HL-60/S4 treated with retinoic acid at 250 ng/mL for 4 days and 3 days (cell line): Measurements from ENCODE around the gene NTNG2.

Experiments
- in situ Hi-C: fragments of 300-500 bp; cut with MboI; formaldehyde crosslinking; loops from 2 replicates; pipeline ENCODE4 v1.7.0; 2022; ENCODE audit warnings: low sequenced_read_pairs

NTNG2 gene

DNA sequence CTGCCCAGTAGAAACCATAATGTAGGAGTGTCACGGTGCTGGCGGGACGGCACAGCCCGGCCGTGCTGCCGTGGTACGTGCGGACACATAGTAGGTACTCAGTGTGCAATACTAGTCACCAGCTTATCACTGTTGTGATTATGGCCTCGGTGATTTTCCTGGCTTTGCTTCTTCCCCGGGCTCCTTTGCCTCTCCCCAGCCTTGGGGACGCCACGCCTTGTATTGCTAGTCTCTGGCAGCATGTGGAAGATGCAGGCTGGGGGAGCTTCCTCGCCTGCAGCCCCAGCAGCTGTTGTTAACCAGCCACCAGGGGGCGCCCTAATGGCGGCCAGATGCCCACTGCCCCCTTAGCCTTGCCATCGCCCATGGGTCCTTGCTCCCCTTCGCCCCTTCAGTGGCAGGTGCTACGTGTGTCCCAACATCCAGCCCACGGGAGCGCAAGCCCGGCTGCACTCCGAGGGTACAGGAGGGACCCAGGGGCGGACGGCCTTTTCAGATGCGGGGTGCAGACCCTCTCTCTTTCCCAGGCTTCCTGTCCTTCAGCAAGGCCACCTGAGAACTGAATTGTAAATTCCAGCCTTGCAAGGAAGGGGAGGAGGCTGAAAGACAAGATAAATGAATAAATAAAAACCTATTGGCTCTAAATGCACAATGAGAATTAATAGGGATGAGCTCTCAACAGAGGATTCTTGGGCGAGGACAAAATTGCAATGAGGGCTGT lies 8.0 kb downstream of the NTNG2 start:
- in situ Hi-C loops = loop anchor here (10.0 kb wide), 1 partner anchor 65 kb away; no protein-coding TSS in a partner anchor

DNA sequence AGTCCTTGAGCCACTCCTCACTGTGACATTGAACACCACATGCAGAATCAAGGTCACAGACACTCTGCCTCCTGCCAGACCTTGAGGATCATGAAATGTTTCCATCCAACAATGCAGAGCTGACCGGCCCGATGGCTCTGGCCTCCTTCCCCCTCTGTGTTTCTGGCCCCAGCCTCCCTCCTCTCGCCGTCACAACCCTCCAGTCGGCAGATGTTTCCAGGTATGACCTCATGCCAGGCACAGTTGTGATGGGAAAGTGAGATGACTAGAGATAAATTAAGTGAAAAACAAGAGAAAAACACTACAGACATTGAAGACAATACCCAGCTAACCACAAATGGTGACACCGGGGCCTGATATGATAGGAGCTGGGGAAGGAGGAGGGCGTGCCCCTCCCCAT lies 9.8 kb downstream of the NTNG2 start:
- in situ Hi-C loops = loop anchor here (10.0 kb wide), 1 partner anchor 63 kb away; no protein-coding TSS in a partner anchor

DNA sequence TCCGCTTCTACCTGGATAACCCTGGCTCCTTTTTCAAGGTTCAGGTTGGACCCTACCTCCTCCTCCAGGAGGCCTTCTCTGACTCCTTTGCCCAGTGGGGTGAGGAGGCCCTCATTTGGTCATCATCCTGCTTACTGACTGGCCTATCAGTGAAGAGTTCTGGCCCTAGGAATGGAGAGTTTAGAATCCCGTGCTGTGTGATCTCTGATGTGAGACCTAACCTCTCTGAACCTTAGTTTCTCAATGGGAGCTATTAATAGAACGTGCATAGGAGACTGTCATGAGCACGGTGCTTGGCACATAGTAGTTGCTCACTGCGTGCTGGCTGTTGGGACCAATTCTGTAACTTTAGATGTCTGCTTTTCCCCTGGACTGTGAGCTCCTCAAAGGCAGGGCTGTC lies 10.3 kb downstream of the NTNG2 start:
- in situ Hi-C loops = loop anchor here (10.0 kb wide), 1 partner anchor 63 kb away; no protein-coding TSS in a partner anchor

DNA sequence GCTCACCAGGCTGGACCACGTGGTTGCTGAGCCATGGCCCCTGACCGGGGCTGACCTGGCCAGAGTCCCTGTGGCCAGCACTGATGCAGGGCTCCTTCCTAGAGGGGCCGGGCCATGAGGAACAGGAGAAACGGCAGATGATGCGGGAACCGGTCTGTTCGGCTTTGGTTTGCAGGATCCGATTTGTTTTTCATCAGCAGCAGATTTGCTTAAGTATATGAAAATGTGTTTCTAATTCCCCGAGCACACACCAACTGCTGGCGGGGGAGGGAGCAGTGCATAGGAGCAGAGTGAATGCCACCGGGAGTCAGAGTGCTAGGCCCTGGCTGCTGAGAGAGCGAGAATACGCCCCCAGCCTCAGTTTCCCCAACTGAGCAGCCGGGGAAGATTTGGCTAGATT lies 13.6 kb downstream of the NTNG2 start:
- in situ Hi-C loops = loop anchor here (10.0 kb wide), 1 partner anchor 59 kb away; no protein-coding TSS in a partner anchor

DNA sequence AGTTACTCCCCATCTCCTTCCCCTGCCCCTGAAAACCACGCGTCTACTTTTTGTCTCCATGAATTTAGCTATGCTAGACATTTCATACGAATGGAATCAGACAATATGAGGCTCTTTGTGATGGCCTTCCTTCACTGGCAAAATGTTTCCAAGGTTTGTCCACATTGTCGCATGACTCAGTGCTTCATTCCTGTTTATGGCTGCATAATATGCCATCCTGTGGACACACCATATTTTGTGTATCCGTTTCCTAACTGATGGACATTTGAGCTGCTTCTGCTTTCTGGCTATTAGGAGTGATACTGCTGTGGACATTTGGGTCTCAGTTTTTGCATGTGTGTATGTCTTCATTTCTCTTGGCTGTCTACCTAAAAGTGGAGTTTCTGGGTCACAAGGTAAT lies 14.5 kb downstream of the NTNG2 start:
- in situ Hi-C loops = loop anchor here (10.0 kb wide), 1 partner anchor 58 kb away; no protein-coding TSS in a partner anchor

DNA sequence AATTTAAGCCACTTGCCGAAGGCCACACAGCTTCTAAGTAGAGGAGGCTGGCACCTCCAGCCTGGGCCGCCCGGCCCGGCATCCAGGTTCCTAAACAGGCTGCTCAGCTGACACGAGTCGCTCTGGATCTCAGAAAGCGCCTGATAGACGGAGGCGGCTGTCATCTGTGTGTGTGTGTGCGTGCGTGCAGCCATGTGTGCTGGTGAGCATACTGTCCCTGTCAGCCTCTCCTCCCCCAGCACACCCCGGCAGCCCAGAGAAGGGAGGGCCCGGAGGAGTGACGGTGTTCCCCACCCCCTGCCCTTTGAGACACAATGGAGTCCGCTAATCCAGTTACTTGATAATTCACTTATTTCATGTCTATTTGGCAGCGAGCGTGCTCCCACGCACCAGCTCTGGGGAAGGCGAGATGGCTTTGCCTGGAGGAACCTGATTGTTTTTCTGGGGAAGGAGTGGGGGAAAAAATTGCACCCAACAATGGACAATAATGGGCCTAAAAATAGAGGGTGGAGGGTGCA lies 20.0 kb downstream of the NTNG2 start:
- in situ Hi-C loops = no loop called here

DNA sequence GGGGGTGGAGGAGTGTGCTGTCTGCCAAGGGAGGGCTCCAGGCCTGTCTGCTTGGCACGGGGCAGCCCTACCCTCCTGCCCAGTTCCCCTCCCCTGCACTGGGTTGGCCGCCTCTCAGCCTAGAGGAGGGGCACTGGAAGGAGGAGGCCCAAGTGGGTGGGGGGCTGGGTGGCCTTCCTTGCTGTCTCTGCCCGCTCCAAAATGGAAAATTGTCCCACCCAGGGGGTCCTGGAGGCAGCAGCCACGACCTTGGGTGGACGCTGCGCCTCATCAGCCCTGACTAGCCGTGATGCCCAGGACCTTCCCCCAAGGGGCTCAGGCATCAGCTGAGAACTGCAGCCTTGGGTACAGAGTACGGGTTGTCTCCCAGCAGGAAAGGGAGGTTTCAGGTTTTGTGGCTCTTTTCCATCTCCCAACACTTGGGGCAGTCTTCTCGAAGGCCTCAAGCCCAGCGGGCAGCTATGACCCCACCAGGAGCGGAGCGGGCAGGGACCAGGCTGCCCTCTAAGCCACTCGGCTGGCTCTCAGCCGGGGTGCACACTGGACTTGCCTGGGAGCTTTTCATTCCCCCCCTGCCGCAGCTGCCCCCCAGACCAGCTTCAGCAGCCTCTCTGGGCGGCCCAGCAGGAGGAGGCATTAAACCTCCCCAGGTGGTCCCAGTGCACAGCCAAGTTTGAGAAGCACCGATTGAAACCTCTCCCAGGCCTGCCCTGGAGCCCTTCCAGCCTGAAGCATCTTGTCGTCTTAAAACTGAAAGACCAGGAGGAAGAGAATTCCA lies 20.6 kb downstream of the NTNG2 start:
- in situ Hi-C loops = no loop called here

DNA sequence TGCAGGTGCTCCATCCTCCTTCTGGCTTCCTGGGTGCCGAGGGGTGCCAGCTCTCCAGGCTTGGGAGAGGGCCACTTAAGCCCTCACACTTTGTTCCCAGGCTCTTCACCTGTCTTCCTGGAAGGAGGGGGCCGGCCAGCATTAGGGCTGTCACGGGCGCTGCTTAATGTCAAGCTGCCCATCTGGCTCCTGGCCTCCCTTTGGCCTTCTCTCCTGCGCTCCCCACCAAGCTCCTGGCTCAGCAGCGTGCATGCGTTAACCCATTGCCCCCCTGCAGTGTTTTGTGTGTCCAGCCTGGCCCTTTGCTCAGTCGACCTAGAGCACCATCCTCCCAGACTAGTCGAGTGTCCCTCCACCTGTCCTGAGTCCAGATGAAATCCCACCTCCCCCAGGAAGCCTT lies 21.3 kb downstream of the NTNG2 start:
- in situ Hi-C loops = no loop called here

DNA sequence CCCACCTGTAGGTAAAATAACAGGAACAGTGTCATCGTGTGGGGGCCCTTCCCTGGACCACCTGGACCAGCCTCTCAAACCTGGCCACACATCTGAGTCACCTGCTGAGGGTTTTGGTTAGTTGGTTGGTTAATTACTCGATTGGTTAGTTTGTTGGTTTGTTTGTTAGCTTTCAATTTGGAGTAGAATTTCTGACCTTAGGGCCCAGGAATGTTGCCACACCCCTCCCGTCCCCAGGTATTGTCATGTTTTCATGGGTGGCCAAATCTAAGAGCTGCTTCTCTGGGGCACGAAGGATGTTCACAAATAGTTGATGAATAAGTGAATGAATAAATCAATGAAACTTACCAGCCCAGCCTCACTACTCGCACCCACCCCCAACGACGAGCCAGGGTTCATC lies 21.9 kb downstream of the NTNG2 start:
- in situ Hi-C loops = no loop called here

DNA sequence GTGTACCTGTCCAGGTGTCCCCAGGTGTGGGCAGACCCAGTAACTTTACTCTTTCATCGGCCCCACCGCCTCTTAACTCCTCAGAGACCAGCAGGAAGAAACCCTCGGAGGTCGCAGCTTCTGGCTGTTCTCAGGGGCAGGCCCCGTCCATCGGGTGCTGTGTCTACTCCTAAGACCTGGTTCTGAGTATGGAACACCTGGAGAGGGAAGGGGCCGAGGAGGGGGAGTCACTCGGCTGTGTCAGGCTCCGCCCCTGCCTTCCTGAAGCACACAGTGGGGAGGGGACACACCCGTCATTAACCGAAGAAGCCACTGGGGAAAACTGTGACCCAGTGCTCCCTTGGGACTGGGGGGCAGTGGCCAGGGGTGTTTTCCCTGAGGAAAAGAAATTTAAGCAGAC lies 22.3 kb downstream of the NTNG2 start:
- in situ Hi-C loops = no loop called here

DNA sequence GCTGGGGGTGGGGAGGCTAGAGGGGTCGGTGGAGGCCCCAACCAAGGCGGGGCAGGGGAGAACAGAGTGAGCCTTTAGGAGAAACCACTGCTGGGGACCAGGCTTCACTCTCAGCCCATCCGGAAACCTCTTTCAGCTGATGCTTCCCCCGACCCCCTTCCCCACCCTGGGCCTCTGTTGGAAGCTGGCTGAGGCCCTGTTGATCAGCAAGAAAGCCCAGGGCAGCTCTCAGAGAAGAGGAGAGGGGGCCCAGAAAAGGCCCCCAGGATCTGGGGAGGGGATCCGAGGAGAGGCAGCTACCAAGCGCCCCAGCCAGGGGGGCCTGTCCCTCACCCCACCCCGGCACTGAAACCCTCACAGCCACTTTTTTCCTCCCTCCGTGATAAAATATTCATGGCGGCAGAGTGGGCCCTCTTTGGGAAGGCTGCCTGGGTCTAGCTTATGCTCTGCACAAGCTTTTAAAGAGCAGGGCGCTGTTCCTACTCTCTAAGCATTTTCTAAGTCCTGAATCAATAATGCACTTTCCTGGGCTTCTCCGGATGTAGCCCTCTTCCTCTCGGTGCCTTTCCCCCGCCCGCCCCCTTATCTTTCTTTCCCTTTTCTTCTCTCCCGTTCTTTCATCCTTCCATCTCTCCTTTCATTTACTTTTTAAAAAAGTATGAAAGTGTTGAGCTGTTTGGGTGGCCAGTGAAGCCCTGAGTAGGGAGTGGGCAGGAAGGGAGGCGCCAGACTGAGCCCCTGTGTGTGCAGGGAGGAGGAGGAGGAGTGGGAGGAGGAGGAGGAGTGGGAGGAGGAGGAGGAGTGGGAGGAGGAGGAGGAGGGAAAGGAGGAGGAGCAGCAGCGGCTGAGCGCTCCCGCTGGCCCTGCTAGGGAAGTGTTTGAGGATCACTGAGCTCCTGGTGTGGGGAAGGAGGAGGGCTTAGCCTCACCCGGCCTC lies 23.5 kb downstream of the NTNG2 start:
- in situ Hi-C loops = no loop called here

DNA sequence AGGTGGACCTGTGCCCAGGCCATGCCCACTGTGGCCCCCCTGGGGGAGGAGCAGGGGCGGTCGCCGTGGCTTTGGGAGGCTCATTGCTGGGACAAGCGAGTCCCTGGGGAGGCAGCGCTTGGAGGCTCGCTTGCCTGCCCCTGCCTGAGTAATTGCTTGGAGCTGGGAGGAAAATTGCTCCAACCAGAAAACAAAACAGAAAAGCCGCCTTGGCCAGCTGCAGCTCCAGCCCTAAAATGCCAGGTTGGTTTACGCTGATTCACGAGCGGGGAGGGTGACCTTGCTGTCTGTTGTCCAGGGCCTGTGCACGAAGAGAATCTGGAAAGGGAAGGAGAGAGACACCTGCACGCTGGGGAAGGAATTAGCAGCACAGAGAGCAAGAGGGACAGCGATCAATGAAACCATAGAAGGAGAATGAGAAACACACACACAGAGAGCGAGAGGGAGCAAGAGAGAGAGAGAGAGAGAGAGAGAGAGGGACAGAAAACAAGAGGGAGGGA lies 25.3 kb downstream of the NTNG2 start:
- in situ Hi-C loops = no loop called here

DNA sequence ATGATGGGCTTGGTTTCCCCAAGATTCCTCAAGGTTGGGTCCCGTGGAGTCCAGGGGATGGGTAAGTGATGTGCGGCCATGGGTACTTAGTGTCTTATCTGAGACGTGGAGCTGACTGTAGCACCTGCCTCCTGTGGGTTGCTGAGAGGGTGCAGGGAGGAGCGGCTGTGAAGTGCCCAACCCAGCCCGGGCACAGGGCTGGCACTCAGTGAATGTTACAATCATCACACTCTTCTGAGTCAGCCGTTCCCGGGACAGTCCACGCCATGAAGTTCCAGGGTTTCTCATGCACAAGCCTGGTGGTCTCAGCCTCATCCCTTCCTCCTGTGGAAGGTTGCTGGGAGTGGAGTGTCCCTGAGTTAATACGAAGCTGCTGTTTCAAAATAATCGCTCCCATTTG lies 29.1 kb downstream of the NTNG2 start:
- in situ Hi-C loops = no loop called here

DNA sequence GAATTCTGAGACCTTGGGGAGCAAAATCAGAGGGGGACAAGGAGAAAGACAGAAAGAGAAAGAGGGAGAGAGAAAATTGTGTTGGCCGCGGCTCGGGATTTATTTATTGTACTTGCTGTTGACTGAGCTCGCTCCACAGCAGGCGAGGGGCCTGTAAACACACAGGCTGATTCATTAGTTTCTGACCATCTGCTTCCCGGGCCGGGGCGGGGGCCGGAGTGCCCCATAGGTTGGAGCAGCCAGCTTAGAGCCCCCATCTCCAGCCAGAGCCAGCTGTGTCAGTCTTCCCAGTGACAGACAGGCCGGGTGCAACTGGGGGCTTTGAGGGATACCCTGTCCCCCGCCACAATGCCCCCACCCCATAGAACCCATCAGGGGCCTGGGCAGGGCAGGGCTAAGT lies 30.9 kb downstream of the NTNG2 start:
- in situ Hi-C loops = no loop called here

DNA sequence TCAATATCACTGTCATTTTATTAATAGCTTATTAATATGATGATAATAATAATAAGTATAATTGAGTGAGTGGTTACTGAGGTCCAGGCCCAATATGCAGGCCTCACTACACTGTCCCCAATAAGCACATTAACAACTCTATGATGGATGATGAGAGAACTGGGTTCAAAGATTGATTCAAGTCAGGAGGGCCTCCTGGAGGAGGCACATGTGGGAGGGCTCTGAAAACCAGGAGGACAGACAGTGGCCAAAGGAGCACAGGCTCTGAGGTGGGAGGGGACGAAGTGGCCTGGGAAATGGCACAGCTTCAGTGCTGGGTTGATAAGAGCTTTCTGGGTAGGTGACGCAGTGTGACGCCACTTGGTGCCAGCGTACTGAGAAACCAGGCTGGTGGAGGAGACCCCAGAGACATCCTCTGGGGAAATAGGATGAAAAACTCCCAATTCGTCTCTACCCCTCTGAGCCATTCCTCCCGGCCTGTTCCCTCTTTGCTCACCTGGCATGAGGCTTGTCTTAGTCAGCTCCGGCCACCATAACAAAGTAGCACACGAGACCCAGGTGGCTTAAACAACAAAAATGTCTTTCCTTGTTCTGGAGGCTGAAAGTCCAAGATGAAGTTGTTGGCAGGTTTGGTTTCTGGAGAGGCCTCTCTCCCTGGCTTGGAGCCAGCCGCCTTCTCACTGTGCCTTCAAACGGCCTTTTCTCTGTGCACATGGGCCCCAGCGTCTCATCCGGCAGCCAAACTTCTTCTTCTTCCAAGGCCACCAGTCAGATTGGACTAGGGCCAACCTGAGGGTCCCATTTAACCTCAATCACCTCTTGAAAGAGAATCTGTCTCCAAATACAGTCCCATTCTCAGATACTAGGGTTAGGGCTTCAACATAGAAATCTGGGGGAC lies 31.6 kb downstream of the NTNG2 start:
- in situ Hi-C loops = no loop called here

DNA sequence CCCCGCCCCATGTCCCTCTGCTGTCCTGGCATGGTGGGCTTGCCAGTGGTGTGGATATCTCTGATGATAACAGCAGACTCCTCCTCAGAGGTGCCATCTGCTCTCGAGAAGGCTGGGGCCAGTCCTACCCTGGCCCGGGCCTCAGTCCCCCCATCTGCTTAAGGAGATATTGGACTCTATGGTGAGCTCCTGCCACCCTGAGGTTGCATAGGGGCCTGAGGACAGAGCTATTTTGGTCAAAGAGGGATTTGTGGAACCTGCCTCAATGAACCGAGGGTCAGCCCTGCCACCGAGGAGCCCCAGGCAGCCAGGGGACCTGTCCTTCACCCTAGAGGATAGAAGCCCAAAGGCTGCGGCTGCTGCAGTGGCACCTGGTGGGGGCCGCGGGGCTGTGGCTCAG lies 32.6 kb downstream of the NTNG2 start:
- in situ Hi-C loops = no loop called here

DNA sequence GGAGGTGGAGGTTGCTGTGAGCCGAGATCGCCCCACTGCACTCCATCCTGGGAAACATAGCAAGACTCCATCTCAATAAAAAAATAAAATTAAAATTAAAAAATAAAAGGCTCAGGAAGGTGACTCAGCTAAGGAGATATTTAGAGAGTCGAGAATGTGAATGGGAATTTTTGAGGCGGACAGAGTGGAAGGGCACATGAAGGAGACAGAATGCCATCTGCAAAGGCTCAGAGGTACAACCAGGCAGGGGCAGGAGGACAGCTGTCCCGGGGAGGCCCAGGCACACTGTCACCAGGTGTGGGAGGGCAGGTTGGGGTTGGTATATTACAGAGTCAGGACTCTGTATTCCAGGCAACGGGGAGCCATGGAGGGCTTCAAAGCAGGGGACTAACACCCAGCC lies 35.5 kb downstream of the NTNG2 start:
- in situ Hi-C loops = no loop called here

DNA sequence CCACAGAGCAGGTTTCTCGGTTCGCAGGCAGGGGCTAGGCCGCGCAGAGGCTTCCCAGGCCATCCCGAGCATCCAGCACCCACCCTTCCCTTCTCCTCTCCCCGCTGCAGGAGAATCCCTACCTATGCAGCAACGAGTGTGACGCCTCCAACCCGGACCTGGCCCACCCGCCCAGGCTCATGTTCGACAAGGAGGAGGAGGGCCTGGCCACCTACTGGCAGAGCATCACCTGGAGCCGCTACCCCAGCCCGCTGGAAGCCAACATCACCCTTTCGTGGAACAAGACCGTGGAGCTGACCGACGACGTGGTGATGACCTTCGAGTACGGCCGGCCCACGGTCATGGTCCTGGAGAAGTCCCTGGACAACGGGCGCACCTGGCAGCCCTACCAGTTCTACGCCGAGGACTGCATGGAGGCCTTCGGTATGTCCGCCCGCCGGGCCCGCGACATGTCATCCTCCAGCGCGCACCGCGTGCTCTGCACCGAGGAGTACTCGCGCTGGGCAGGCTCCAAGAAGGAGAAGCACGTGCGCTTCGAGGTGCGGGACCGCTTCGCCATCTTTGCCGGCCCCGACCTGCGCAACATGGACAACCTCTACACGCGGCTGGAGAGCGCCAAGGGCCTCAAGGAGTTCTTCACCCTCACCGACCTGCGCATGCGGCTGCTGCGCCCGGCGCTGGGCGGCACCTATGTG lies 36.1 kb downstream of the NTNG2 start:
- in situ Hi-C loops = no loop called here

DNA sequence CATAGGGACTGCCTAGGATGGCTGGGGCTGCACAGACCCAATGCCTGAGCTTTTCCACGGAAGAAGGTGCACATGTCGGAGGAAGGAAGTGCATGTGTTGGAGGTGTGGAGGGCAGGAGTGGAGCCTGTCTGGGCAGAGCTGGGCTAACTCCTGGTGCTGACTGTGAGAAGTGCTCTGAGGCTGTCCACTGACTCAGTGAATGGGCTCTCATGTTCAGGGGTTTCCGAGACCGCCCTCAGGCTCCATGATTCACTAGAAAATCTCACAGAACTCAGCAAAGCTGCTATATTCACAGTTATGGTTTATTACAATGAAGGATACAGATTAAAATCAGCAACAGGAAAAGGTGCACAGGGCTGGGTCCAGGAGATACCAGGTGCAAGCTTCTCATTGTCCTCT lies 37.2 kb downstream of the NTNG2 start:
- in situ Hi-C loops = no loop called here
